CD4-positive, alpha-beta T cell treated with Interferon gamma for 1 hour (primary cell): ENCODE data around the gene C19orf33.
"Not testable (repeated sequence)": the region's sequence is repeated elsewhere in the genome, so short reads cannot be mapped to it uniquely, and the experiment has no call there.

Source experiments
- DNase-seq: peaks from one replicate; pipeline ENCODE4 v3.0.0-alpha.2; 2020

Gene C19orf33

DNA sequence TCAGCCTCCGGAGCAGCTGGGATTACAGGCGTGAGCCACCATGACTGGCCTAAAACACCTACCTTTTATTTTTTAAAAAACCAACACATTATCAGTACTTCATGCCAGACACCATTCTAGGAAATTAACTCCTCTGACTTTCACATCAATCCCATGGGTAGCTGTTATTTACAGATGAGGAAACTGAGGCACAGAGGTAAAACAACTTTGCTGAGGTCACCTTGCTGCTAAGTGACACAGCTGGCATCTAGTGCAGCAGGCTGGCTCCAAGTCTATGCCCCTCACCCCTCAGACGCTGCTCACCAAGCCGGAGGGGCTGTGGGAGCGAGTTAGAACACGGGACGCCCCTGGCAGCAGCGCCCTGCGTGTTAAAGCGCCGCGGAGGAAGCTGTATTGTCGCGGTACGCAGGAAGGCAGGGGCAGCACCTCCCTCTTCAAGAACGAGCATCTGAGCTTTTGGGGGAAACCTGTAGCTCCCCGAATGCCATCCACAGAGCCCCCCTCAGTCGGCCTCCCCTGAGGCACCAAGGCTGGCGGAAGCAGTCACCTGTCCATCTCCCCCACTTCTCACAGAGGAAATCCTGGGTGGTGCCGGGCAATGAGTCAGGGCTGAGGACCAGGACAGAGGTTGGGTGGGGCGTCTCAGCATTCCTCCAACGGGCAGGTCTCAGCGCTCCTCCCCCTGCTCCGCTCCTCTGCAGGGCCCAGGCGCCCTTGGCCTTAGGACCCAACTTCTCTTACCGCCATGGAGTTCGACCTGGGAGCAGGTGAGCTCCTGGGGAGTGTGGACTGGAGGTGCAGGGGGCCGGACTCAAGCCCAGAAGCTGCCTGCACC, at the start of gene C19orf33:
TSS of gene C19orf33 (plus strand) at position 735 of the 835 bp plus-strand sequence. CDS start at position 746, 11 bp downstream.
- DNase-seq, result no peak

- DNase-seq, result no peak
Measured at GRCh38 chr19:38255383-38256014, 48.6 kb upstream of the C19orf33 start.

DNA sequence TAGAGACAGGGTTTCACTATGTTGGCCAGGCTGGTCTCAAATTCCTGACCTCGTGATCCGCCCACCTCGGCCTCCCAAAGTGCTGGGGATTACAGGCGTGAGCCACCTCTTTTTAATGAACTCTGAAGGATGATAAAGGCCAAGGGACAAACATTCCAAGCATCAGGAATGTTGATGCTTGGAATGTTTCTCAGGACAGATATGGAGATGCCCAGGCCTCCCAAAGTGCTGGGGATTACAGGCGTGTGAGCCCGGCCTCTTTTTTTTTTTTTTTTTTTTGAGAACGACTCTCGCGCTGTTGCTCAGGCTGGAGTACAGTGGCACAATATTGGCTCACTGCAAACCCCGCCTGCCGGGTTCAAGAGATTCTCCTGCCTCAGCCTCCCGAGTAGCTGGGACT, 42.1 kb upstream of the C19orf33 start:
- not testable (repeated sequence) for DNase-seq

DNA sequence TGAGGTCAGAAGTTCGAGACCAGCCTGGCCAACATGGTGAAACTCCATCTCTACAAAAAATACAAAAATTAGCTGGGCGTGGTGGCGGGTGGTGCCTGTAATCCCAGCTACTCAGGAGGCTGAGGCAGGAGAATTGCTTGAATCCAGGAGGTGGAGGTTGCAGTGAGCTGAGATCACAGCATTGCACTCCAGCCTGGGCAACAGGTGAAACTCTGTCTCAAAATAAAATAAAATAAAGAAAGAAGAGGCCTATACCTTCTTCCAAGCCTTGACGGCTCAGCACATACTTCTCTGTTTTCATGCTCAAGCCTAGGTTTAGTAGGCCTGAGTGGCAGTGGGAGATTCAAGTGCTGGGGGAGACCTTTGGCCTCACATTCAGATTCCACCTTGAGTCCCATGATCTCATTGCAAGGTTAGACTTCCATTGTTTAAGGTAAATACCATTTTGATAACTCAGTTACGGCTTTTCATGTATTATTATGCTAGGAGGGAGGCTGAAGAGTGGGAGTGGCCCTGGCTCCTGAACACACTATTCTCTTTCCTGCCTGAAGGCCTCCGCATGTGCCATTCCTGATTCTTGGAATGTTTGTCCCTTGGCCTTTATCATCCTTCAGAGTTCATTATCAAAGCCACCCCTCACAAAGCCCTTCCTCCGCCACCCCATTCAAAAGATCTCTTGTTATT, 41.3 kb upstream of the C19orf33 start:
- no peak for DNase-seq

GRCh38 chr19:38263689-38264485, 40.2 kb upstream of the C19orf33 start:
- peak; percentile 88 for DNase-seq

DNA sequence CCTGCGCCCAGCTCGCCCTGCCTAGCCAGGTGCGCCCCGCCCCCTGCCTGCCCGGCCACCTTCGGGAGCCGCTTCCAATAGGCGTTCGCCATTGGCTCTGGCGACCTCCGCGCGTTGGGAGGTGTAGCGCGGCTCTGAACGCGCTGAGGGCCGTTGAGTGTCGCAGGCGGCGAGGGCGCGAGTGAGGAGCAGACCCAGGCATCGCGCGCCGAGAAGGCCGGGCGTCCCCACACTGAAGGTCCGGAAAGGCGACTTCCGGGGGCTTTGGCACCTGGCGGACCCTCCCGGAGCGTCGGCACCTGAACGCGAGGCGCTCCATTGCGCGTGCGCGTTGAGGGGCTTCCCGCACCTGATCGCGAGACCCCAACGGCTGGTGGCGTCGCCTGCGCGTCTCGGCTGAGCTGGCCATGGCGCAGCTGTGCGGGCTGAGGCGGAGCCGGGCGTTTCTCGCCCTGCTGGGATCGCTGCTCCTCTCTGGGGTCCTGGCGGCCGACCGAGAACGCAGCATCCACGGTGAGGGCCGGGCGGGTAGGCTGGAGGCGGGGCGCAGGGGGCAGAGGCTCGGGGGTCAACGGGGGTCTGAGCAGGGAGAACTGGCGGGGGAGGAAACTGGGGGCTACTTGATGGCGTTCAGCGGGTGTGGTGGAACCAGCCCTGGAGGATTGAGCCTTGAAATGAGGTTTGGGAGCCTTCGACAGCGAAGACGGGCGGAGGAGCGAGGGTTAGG, 39.4 kb upstream of the C19orf33 start, which contains the start of gene SPINT2:
TSS of gene SPINT2 (plus strand) at position 88 of the 727 bp plus-strand sequence. CDS start at position 408, 320 bp downstream.
- peak; percentile 68 for DNase-seq

DNA sequence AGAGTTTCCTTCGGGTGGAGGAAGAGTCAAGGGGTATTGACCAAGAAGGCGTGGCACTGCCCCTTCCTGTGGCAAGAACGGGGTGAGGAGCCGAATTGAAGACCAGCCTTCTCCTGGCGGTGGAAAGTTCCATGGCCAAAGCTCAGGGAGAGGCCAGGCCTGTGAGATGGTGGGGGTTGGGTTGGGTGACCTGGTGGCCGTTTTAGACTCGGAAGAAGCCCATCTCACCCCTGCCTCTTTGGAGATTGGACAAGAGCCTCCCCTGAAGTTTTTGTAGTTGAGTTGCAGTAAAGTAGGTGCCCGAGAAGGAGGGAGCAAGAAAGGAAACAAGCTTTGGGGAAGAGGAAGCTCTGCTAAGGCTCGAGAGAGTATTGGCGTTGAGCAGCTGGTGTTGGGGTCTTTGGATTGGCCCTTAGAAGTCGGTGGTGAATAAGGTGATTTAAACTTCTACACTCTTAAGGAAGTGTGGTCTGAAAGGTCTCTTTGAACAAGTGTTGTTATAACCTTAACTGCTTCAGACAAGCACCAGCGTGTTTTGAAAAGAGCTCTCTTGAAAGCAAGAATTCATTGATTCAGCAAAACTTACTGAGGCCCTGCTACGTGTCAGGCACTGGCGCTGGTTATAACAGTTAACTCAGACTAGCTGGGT, 38.7 kb upstream of the C19orf33 start:
- DNase-seq, result peak; percentile 9

DNA sequence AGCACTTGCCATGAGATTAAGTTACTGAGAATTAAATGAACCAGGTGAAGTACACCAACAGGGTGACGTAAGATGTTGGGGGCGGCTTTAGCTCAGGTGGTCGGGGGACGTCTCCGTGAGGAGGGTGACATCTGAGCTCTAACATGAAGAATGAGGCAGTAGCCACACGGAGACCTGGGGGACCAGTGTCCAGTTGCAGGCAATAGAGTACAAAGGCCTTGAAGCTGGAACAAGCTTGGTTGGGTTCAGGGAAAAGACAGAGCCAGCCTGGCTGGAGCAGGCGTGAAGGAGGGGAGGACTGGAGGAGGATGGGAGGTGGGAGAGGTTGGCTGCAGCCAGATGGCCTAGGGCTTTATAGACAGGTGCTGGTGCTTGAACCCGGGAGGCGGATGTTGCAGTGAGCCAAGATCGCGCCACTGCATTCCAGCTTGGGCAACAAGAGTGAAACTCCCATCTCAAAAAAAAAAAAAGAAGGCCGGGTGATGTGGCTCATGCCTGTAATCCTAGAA, 38.1 kb upstream of the C19orf33 start:
- no peak for DNase-seq

- DNase-seq, result no peak
Measured at GRCh38 chr19:38266981-38267597, 37.0 kb upstream of the C19orf33 start.

DNA sequence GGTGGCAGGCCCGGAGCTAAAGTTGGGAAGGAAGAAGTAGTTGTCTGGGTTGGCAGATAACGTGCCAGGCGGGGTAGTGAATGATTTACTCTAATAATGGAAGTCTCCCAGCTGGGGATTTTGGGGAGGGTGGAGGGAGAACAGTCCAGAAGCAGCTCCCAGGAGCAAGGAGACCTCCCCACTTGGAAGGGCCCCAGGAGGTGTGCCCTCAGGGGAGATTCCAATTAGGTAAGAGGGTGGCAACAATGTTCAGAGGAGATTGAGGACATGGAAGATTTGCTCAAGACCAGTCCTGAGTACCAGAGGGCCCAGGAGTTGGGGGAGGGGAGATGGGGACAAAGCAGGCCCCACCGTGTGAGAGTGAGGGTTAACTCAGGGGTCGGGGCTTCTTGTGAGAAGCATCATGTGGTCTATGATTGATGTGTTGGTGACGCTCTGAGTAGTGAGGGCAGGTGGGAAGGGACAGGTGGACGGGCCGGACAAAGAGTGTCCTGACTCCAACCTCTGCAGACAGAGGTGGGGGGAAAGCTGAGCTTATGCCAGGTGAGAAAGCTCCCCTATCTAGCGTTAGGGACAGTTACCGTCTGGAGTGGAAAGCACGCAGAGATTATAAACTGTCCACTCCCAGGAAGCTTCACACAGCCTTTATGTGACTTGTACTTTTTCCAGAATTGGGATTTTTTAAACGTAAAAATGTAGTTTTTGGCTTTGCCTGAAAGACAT, 36.1 kb upstream of the C19orf33 start:
- DNase-seq, result no peak

DNA sequence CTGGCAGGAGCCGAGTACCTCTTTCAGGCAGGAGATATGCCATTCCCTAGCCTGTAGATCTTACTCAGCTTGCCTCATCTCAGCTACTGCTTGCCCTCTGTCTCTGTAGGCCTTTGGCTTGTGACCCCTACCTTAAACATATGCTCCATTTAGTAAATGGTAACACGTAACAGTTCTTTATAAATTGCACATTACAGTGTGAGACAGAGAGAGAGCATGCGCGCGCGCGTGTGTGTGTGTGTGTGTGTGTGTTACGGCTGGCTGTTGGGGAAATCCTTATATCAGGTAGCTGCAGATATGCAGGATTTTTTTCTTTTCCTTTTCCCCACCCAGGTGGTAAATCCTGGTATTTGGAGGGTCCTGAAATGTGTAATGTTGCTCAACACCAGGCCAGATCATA, 35.5 kb upstream of the C19orf33 start:
- DNase-seq, result no peak

DNA sequence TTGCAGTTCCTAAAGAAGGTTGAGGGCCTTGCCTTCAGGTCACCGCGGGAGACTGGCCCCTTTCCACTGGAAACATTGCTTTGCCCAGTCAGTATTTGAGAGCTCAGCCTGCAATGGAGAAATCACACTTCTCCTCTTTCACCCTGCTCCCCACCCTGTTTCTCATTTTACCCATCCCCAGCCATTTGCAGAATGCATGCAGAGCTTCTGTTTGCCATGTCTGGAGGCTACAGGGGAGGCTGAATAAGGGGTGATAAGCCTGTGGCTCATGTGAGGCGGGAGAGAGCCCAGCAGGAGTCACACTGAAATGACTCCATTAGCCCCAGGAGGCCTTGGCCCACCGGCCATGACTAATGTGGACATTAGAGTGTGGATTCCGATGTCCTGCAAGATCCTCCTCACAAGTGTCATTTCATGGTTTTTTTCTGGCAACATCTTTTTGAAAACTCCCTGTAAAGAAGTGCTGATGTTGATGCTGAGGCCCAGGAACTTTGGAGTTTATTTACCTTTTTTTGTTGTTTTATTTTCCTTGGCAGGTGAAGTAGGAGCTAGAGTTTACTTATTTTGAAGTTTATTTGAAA, 33.4 kb upstream of the C19orf33 start:
- no peak for DNase-seq

DNA sequence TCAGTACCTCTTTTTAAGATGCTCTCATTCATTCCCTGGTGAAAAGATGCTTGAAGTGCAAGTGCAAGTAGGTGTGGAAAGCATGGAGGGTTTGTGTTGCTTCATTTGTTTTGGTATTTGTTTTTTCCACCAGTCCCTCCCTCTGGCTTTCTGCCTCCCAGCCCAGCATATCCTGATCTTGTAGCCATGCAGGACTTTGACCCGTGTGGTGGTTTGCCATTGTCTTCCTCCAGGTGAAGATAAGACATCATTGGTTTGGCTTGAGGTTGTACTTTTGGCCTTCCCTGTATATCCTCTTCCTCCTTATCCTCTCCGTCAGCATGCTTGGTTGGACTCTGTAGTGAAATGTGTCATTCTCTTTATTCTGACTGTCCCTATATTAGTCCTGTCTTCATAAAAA, 30.6 kb upstream of the C19orf33 start:
- no peak for DNase-seq

GRCh38 chr19:38274739-38275138, 29.3 kb upstream of the C19orf33 start:
- no peak for DNase-seq

- DNase-seq, result no peak
Measured at GRCh38 chr19:38276942-38277517, 27.0 kb upstream of the C19orf33 start.

- no peak for DNase-seq
Measured at GRCh38 chr19:38277549-38277948, 26.5 kb upstream of the C19orf33 start.

DNA sequence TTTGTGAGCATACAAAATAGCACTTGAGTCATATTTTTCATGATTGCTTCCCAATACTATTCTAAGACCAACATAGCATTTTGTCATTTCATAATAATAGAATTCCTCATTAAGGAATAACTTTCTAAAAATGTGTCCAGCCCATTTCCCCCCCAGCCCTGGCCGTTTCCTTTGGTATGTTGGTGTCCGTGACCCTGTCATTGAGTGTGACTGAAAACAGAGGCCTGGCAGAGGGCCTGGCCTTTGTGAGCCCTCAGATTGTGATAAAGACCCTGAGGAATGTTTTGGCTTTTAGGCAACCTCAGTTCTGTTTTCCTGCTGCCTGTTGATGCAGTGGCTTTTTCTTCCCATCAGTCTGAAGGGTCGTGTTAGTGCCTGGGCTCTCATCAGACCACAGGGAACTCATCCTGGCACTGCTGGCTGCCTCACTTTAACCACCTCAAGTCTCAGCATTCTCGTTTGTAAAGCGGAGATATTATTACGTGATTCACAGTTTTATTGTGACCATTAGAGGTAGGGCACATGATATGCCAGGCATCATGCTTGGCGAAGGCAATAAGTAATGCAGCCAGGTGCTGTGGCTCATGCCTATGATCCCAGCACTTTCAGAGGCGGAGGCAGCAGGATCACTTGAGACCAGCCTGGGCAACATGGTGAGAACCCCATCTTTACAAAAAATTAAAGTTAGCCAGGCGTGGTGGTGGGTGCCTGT, 25.9 kb upstream of the C19orf33 start:
- DNase-seq, result no peak

DNA sequence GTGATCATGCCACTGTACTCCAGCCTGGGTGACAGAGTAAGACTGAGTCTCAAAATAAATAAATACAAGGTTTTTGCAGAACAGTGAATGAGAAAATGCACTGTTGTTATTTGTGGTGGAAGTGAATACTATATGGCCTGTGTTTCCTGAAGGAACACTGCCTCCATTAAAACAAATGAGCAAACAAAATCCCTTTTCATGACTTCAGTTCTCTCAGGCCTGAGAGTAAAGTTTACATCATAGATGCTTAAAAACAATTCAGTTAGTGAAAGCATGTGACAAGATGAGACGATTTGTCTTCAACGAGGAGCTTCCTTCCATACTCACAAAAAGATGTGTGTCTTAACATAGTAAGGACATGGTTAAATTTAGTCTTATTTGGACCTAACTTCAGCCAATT, 25.3 kb upstream of the C19orf33 start:
- no peak for DNase-seq
